Measurements from ENCODE around the gene APMAP.

The APMAP gene

DNA sequence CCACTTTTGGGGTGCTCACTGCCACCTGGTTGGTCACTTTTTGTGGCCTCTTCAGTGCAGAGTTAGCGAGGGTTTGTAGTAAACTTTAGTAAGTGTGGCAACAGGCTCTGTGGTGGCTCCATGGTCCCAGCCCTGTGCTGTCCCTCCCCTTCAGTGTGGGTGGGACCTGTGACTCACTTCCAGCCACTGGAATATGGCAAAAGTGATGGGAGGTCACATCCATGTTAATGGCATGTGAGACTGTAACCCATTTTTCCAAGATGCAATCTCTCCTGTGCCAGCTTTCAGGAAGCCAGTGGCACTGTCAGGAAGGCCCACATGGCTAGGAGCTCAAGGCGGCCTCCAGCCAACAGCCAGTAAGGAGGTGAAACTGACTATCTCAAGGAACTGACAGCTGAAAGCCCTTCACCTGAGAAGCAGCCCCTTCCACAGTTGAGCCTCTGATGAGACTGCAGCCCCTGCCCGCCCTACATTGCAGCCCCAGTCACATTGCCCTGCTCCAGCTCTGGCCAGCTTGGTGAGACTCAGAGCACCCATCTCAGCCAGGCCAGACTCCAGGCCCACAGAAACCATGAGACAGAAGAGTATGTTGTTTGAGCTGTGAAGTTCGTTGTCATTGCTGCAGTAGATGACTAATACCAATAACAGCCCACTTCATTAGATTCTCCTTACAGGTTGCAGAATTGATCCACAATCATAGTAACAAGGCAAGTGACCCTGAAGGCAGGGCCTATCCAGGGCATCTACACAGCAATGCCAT is 56.6 kb downstream of the APMAP start:
- H3K4me2 ChIP-seq (ENCODE audit: low read length), result no peak overlapping the region
- H3K79me2 ChIP-seq, result no peaks in the 10 kb centered on the region
- H3K4me3 ChIP-seq (ENCODE audit: low read depth, low read length), result no peak overlapping the region
- H3K9me3 ChIP-seq (ENCODE audit: control insufficient read depth, low read length), result no peaks in the 10 kb centered on the region
- H3K36me3 ChIP-seq (ENCODE audit: control insufficient read depth, insufficient read depth, low read length), result no peaks in the 10 kb centered on the region
- TF ChIP-seq, protein P1, sequence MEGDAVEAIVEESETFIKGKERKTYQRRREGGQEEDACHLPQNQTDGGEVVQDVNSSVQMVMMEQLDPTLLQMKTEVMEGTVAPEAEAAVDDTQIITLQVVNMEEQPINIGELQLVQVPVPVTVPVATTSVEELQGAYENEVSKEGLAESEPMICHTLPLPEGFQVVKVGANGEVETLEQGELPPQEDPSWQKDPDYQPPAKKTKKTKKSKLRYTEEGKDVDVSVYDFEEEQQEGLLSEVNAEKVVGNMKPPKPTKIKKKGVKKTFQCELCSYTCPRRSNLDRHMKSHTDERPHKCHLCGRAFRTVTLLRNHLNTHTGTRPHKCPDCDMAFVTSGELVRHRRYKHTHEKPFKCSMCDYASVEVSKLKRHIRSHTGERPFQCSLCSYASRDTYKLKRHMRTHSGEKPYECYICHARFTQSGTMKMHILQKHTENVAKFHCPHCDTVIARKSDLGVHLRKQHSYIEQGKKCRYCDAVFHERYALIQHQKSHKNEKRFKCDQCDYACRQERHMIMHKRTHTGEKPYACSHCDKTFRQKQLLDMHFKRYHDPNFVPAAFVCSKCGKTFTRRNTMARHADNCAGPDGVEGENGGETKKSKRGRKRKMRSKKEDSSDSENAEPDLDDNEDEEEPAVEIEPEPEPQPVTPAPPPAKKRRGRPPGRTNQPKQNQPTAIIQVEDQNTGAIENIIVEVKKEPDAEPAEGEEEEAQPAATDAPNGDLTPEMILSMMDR (IDR thresholded peaks at IDR 0.05), result no peak
- H3K4me1 ChIP-seq, result peaks cover 8% of the 10 kb centered on the region
- no peak overlapping the region for H3K9ac ChIP-seq
- H3K27ac ChIP-seq, result no peak overlapping the region
- no peaks in the 10 kb centered on the region for H3K27me3 ChIP-seq (ENCODE audit: control insufficient read depth, insufficient read depth, low read length)
- H2AFZ ChIP-seq, result no peak overlapping the region

DNA sequence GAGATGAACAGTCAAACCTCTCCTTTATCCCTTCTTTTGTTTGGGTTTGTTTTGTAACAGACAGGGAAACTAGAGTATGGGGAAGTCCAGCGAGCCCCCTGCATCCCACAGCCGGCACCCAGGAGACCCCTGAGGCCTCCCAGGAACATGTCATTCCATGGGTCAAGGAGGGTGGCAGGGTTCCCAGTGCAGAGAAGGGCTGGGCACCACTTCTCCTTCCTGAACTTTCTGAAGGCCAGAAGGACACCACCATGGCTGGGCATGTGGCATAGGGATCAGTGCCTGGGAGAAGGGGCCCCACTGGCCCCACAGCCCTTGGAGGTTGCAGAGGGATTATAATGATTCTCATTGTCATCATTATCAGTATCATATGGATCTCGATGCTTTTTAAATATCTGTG is 57.4 kb downstream of the APMAP start:
- H3K27ac ChIP-seq, result no peak overlapping the region
- no peak overlapping the region for H3K4me2 ChIP-seq (ENCODE audit: low read length)
- no peaks in the 10 kb centered on the region for H3K27me3 ChIP-seq (ENCODE audit: control insufficient read depth, insufficient read depth, low read length)
- no peak overlapping the region for H3K4me3 ChIP-seq (ENCODE audit: low read depth, low read length)
- H3K4me1 ChIP-seq, result peaks cover 8% of the 10 kb centered on the region
- H3K9me3 ChIP-seq (ENCODE audit: control insufficient read depth, low read length), result no peaks in the 10 kb centered on the region
- H3K36me3 ChIP-seq (ENCODE audit: control insufficient read depth, insufficient read depth, low read length), result no peaks in the 10 kb centered on the region
- H3K79me2 ChIP-seq, result no peaks in the 10 kb centered on the region
- no peak overlapping the region for H3K9ac ChIP-seq
- TF ChIP-seq, protein P1 (IDR thresholded peaks at IDR 0.05), result no peak
- H2AFZ ChIP-seq, result no peak overlapping the region

DNA sequence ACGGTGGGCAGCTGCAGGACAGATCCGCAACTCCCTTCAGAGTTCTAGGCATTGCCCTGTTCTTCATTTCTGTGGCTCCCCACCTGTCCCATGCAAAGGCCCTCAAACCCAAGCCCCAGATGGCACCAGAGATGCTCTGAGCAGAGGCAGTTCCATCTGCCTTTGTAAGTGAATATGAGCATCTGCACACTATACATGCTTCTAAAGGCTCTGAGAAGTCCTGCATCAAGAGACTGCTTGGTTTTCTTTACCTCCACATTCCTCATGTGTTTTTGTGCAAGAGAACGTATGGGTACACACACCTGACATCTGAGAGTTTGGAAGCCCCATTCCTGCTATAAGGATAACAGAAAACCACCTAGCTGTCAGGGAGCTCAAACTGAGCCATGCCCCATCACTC is 57.8 kb downstream of the APMAP start:
- no peak overlapping the region for H2AFZ ChIP-seq
- H3K79me2 ChIP-seq, result no peaks in the 10 kb centered on the region
- TF ChIP-seq, protein P1 (IDR thresholded peaks at IDR 0.05), result no peak
- peaks cover 11% of the 10 kb centered on the region for H3K4me1 ChIP-seq
- H3K4me2 ChIP-seq (ENCODE audit: low read length), result no peak overlapping the region
- H3K9ac ChIP-seq, result no peak overlapping the region
- no peaks in the 10 kb centered on the region for H3K27me3 ChIP-seq (ENCODE audit: control insufficient read depth, insufficient read depth, low read length)
- H3K27ac ChIP-seq, result no peak overlapping the region
- no peaks in the 10 kb centered on the region for H3K36me3 ChIP-seq (ENCODE audit: control insufficient read depth, insufficient read depth, low read length)
- no peak overlapping the region for H3K4me3 ChIP-seq (ENCODE audit: low read depth, low read length)
- H3K9me3 ChIP-seq (ENCODE audit: control insufficient read depth, low read length), result no peaks in the 10 kb centered on the region

DNA sequence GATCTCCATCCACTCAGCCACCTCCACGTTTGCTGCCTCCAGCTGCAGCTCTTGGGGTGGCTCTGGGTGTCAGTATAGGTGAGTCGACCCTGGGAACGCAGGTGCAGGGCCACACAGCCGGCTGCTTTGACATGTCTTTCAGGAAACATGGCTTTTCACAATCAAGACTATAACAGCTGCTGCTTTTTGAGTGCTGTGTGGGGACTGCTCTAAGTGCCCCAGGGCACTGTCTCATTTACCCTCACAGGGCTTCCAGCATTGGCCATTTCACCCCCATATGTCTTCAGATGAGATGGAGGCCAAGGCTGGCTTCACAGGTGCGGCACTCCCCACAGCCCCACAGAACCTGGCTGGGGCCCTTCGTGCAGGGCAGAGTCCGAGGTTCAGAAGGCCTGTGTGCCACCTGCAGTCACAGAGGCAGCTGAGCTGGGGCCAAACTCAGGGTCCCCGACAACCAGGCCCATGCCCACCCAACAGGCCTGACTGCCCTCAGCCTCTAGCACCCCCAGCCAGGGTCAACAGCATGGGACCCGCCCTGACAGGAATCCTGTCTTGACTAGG is 58.4 kb downstream of the APMAP start:
- Histone ChIP-seq H3K9me3 (ENCODE audit: control insufficient read depth, low read length) (no peaks in the 10 kb centered on the region), H3K79me2 (no peaks in the 10 kb centered on the region), H3K4me1 (peaks cover 12% of the 10 kb centered on the region), H3K4me2 (ENCODE audit: low read length) (no peak overlapping the region), H3K4me3 (ENCODE audit: low read depth, low read length) (no peak overlapping the region), H3K27me3 (ENCODE audit: control insufficient read depth, insufficient read depth, low read length) (no peaks in the 10 kb centered on the region), H3K36me3 (ENCODE audit: control insufficient read depth, insufficient read depth, low read length) (no peaks in the 10 kb centered on the region), H3K27ac (no peak overlapping the region), H2AFZ (no peak overlapping the region), H3K9ac (no peak overlapping the region)
- TF ChIP-seq, protein P1 (IDR thresholded peaks at IDR 0.05), result no peak

Data from parathyroid adenoma (tissue), 2 donors.